OCI-M1 (cell line): ENCODE data around the gene ERGIC1.
"Not testable (repeated sequence)": the region's sequence is repeated elsewhere in the genome, so short reads cannot be mapped to it uniquely, and the experiment has no call there.

Source experiments
- DNase-seq: peaks from one replicate; lab custom pipeline; 2025; lab: John Stamatoyannopoulos, UW

The ERGIC1 gene

GRCh38 chr5:172881691-172882370 is 47.8 kb downstream of the ERGIC1 start:
- peak; percentile 81 for DNase-seq

GRCh38 chr5:172883066-172883465 is 49.0 kb downstream of the ERGIC1 start:
- DNase-seq: no peak

GRCh38 chr5:172885597-172886340 is 51.7 kb downstream of the ERGIC1 start:
- no peak for DNase-seq

DNA sequence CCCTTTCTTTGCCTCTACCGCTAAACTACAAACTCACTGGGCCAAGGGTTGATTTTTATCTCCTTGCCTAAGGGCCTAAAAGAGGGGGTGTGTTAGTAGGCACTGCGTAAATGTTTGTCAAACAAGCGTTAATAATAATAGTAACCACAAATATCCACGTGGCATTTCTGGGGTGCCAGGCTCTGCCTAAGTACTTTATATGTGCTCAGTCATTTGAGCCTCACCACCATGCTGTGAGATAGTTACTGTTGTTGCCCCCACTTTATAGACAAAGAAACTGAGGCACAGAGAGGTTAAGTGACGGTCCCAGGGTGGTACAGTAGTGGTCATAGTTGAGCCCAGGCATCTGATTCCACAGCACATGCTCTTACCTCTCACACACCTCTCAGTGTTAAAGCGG is 52.4 kb downstream of the ERGIC1 start:
- DNase-seq: no peak

DNA sequence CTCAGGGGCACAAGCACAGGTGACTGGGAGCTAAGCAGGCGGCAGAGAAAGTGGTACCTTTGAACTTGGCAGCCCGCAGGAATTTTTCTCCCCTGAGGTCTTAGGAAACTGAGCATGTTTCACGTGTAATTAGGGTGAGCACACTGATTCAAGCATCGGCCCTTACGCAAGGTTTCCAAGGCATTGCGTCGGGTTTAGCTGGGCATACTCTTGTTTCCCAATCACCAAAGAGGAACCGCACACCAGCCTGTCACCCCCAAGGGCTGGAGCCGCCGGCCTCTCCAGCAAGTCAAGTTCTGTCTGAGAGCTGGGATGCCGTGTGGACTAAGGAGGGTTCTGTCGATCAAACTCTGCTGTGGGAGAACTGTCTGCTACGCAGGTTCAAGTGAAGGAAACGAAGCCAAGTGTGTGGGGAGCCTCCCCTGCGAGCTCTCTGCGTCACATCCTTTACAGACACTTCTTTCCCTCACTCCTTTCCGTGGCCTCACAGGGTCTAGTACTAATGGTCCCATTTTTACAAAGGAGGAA is 53.0 kb downstream of the ERGIC1 start:
- no peak for DNase-seq

DNA sequence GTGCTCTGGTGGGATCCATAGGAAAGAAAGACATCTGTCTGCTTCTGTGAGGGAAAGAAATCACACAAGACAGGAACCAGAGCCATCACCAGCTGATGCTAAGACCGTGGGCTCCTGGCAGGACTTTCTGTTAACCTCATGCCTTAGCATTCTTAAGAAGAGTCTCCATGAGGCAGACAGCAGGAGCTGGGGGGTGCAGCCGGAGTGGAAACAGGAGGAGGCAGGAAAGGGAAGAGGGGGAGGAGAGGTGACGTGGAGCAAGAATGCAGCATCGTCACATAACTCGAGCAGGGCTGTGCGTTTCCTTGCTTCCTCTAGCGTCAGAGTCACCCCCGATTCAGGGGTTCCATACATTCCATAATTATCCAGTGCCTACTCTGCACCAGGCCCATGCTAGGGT is 53.6 kb downstream of the ERGIC1 start:
- no peak for DNase-seq

DNA sequence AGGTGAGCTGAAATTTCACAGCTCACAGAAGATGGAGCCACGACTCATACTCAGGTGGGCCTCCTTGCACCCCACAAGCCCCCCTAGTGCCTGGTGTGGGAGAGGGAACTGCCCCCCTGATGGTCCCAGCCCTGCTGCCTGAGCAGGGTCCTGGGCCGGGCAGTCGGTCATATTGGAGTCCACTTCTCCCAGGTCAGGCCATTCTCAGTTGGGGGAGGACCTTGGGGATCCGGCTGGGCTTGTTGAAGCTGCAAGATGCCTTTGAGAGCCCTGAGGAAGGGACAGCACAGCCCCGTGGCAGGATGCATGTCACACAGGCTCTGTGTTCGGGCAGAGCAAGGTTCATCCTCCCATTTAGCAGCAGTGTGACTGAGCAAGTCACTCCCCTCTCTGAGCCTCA is 56.6 kb downstream of the ERGIC1 start:
- DNase-seq: no peak

DNA sequence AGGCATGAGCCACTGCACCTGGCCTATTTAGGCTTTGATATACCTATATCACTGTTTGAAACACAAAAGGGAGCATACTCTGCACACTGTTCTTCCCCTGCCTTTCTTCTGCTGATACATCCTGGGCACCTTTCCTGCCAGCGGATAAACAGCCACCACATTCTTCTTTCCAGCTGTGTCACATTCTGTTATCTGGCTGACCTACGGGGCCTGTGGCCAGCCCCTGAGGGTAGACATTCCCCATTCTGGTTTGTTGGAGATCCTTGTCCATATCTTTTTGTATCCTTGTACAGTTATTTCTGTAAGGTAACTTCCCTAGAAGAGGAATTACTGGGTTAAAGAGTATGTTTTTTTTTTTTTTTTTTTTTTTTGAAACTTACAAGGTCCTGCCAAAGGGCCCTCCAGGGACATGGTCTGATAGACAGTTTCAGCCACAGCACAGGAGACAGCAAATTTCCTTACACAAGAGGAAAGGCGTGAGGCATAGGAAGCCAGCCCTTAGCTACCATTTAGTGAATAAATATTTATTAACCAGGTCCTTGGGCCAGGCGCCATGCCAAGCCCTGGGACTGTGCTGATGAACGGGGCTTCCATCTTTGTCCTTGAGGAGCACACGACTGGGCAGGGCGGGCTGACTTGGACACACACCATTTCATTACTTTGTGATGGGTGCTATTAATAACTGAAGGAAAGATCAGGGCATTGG is 57.8 kb downstream of the ERGIC1 start:
- DNase-seq: no peak

DNA sequence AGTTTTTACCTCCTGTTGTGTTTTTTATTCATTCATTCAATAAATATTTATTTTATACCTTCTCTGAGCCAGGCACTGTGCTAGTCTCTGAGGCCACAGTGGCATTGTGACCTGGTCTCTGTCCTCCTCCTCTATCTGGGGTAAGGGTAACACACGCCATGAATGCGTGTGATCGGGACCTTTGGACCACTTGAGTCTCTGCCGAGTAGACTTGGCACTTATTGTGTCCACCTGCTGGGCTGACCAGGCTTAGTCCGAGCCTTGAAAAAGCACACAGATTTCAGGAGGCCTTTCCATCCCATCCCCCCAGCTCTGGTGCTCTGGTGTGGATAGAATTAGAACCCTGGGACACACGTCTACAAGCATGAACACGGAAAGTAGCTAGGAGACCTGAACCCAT is 58.7 kb downstream of the ERGIC1 start:
- no peak for DNase-seq

GRCh38 chr5:172894767-172895388 is 60.8 kb downstream of the ERGIC1 start:
- DNase-seq: no peak

- no peak for DNase-seq
Observed at GRCh38 chr5:172895549-172895948, 61.5 kb downstream of the ERGIC1 start.

GRCh38 chr5:172896465-172896864 is 62.4 kb downstream of the ERGIC1 start:
- DNase-seq: no peak

GRCh38 chr5:172897067-172897466 is 63.0 kb downstream of the ERGIC1 start:
- DNase-seq: not testable (repeated sequence)

GRCh38 chr5:172897481-172898217 is 63.6 kb downstream of the ERGIC1 start:
- DNase-seq: no peak

DNA sequence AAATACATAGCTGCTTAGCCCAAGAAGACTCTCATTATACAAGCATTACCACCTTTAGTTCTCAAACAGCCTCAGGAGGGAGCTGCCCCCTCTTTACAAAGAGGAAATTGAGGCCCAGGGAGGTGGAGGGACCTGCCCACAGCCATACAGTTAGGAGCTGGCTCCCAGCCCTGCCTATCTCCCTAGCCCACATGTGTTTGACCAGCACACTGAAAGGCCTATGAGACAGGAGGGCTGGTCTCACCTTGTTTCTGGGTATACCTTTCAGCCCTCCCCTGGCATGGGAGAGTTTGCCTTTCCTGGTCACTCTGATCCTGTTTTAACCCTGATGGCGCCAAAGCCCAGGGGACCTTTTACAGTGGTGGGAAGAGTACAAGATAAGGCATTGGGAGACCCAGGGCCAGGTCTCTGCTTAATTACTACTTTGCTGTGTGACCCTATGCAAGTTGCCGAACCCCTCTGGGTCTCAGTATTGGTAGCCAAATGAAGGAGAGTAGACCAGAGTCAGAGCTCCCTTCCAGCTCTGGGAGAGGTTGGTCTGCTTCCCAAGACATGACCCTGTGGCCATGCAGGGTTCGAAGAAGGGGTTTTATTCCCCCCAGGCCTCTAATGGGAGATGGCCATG is 64.3 kb downstream of the ERGIC1 start:
- peak; percentile 7 for DNase-seq

- no peak for DNase-seq
Observed at GRCh38 chr5:172898843-172899369, 64.9 kb downstream of the ERGIC1 start.

GRCh38 chr5:172899436-172899835 is 65.4 kb downstream of the ERGIC1 start:
- no peak for DNase-seq

- peak; percentile 62 for DNase-seq
Observed at GRCh38 chr5:172901012-172901780, 67.1 kb downstream of the ERGIC1 start.

- DNase-seq: no peak
Observed at GRCh38 chr5:172901788-172902496, 67.9 kb downstream of the ERGIC1 start.
